Liver (tissue), 9 donors: ENCODE data around the gene DMRT1. TPM values are rescaled to one million over a fixed set of nuclear protein-coding genes. Genes with fewer than 3 reads are reported as not detected.

ENCODE experiments used
- DNase-seq: peaks from one replicate; pipeline ENCODE4 v3.0.0-alpha.2; 2017; ENCODE audit warnings: low spot score
- H3K27ac ChIP-seq, 2 donors: one replicate each; pipeline ENCODE4 v1.7.0; 2013; ENCODE audit warnings: inconsistent platforms in 2 of 2, low read length in 2 of 2, control low read depth in 1 of 2, low read depth in 1 of 2, mild to moderate bottlenecking in 1 of 2
- H3K27me3 ChIP-seq, 4 donors: one replicate each; pipeline versions ENCODE4 v1.6.1 to v1.7.0; 2013; ENCODE audit warnings: low read length in 3 of 4, inconsistent platforms in 1 of 4, mild to moderate bottlenecking in 1 of 4, moderate library complexity in 1 of 4; ENCODE audit not compliant: control insufficient read depth in 4 of 4, insufficient read depth in 4 of 4
- H3K36me3 ChIP-seq, 4 donors: one replicate each; pipeline versions ENCODE4 v1.6.1 to v1.7.0; 2013; ENCODE audit warnings: low read length in 3 of 4, mild to moderate bottlenecking in 3 of 4, low read depth in 1 of 4, moderate library complexity in 1 of 4; ENCODE audit not compliant: control insufficient read depth in 4 of 4, insufficient read depth in 3 of 4
- H3K4me1 ChIP-seq, 4 donors: one replicate each; pipeline versions ENCODE4 v1.6.1 to v1.7.0; 2013; ENCODE audit warnings: low read length in 3 of 4, mild to moderate bottlenecking in 3 of 4, moderate library complexity in 1 of 4; ENCODE audit not compliant: control insufficient read depth in 4 of 4, insufficient read depth in 4 of 4
- H3K4me3 ChIP-seq, 3 donors: one replicate each; pipeline versions ENCODE4 v1.6.1 to v1.7.0; 2013; ENCODE audit warnings: low read length in 3 of 3, control low read depth in 1 of 3, low read depth in 1 of 3, mild to moderate bottlenecking in 1 of 3
- H3K9ac ChIP-seq, 2 donors: one replicate each; pipeline ENCODE4 v1.7.0; 2013; ENCODE audit warnings: low read length in 2 of 2, mild to moderate bottlenecking in 2 of 2, moderate library complexity in 2 of 2, control low read depth in 1 of 2, low read depth in 1 of 2
- H3K9me3 ChIP-seq, 4 donors: one replicate each; pipeline versions ENCODE4 v1.6.1 to v1.7.0; 2013; ENCODE audit warnings: low read length in 3 of 4; ENCODE audit not compliant: control insufficient read depth in 4 of 4
- ATF3 ChIP-seq: IDR thresholded peaks from 2 replicates; pipeline ENCODE4 v1.6.1; 2016; ENCODE audit warnings: antibody characterized with exemption
- CTCF ChIP-seq: fragments of 150-350 bp; IDR thresholded peaks from 2 replicates; pipeline ENCODE4 v1.5.1; 2017; ENCODE audit warnings: improper control_type of control experiment, low read depth, low read length; ENCODE audit not compliant: missing input control
- EGR1 ChIP-seq, 2 donors: IDR thresholded peaks; 2 replicates each; pipeline ENCODE4 v1.6.1; 2016 to 2018; ENCODE audit warnings: antibody characterized with exemption in 2 of 2, low read depth in 2 of 2
- FOXA1 ChIP-seq: IDR thresholded peaks from 2 replicates; pipeline ENCODE4 v1.6.1; 2016; ENCODE audit warnings: antibody characterized with exemption
- FOXA2 ChIP-seq: IDR thresholded peaks from 2 replicates; pipeline ENCODE4 v1.6.1; 2016; ENCODE audit warnings: antibody characterized with exemption
- GABPA ChIP-seq, 2 donors: IDR thresholded peaks in 1 of 2; conservative IDR thresholded peaks in 1 of 2; 2 replicates each; pipeline ENCODE4 v1.6.1; 2016; ENCODE audit warnings: antibody characterized with exemption in 2 of 2, mild to moderate bottlenecking in 1 of 2, moderate library complexity in 1 of 2
- HNF4A ChIP-seq, 2 donors: conservative IDR thresholded peaks; 2 replicates each; pipeline ENCODE4 v1.6.1; 2016; ENCODE audit warnings: antibody characterized with exemption in 2 of 2, mild to moderate bottlenecking in 2 of 2
- HNF4G ChIP-seq: IDR thresholded peaks from 2 replicates; pipeline ENCODE4 v1.6.1; 2016; ENCODE audit warnings: antibody characterized with exemption
- JUND ChIP-seq, 2 donors: IDR thresholded peaks; 2 replicates each; pipeline ENCODE4 v1.6.1; 2016; ENCODE audit warnings: antibody characterized with exemption in 2 of 2
- NR2F2 ChIP-seq: IDR thresholded peaks from 2 replicates; pipeline ENCODE4 v1.6.1; 2016; ENCODE audit warnings: antibody characterized with exemption
- RAD21 ChIP-seq, 2 donors: IDR thresholded peaks; 2 replicates each; pipeline ENCODE4 v1.6.1; 2016; ENCODE audit warnings: antibody characterized with exemption in 2 of 2, mild to moderate bottlenecking in 2 of 2
- REST ChIP-seq: IDR thresholded peaks from 2 replicates; pipeline ENCODE4 v1.6.1; 2016; ENCODE audit warnings: antibody characterized with exemption, mild to moderate bottlenecking
- RXRA ChIP-seq, 2 donors: IDR thresholded peaks; 2 replicates each; pipeline ENCODE4 v1.6.1; 2017 to 2018; ENCODE audit warnings: antibody characterized with exemption in 2 of 2, mild to moderate bottlenecking in 1 of 2
- SP1 ChIP-seq: IDR thresholded peaks from 2 replicates; pipeline ENCODE4 v1.6.1; 2018; ENCODE audit warnings: antibody characterized with exemption, mild to moderate bottlenecking
- TAF1 ChIP-seq: conservative IDR thresholded peaks from 2 replicates; pipeline ENCODE4 v1.6.1; 2016; ENCODE audit warnings: antibody characterized with exemption, mild to moderate bottlenecking
- YY1 ChIP-seq: IDR thresholded peaks from 2 replicates; pipeline ENCODE4 v1.6.1; 2016; ENCODE audit warnings: antibody characterized with exemption, mild to moderate bottlenecking
- ZBTB33 ChIP-seq: IDR thresholded peaks from 2 replicates; pipeline ENCODE4 v1.6.1; 2016; ENCODE audit warnings: antibody characterized with exemption
- WGBS: extraction: QIAGEN DNeasy Blood & Tissue Kit; methylation state at CpG from one replicate; pipeline ENCODE4 v1.1.7; 2013; 5-methylcytosine and 5-hydroxymethylcytosine counted together
- polyA plus RNA-seq, 2 donors: library from polyadenylated mRNA; stranded (reverse) in 1 of 2; unstranded in 1 of 2; fragments of 200-250 nt in 1 of 2; fragments of >200 nt in 1 of 2; fragmentation: Nextera tagmentation in 1 of 2; extraction: Ambion mirVana in 1 of 2; gene quantifications; one replicate each; pipeline versions ENCODE4 v1.2.1 to v1.2.3, GENCODE V29; 2013 to 2015
- total RNA-seq, 2 donors: library from RNA; depleted of rRNA; stranded (reverse); fragments of >200 nt; gene quantifications; one replicate each; pipeline ENCODE4 v1.2.3, GENCODE V29; 2014
- TF ChIP-seq, protein P1 (sequence below): IDR thresholded peaks from 2 replicates; pipeline ENCODE4 v1.6.1; 2016; ENCODE audit warnings: antibody characterized with exemption
- donor health status: healthy.
- donor health status: healthy.
- donor health status: healthy.
- donor health status: healthy.
- donor health status: healthy.

Gene DMRT1
- total and polyA plus RNA-seq, 4 donors = not detected

DNA sequence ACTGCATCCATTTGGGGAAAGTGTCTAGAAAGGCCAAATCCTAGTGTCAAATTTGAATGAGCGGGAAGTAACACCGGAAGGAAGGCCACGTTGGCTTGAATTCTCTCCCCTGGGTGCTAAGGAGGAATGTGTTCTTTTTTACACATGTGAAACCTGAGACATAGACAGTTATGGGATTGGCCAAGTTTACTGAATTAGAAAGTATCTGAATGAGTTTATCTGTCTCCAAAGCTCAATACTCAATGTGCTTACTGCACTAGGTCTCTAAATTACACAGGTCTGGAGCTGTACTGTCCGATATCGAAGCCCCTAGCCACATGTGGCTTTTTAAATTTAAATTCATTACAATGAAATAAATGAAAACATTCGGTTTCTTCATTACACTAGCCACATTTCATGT is 6.0 kb downstream of the DMRT1 start (continued):
- no peak for TF ChIP-seq FOXA2

DNA sequence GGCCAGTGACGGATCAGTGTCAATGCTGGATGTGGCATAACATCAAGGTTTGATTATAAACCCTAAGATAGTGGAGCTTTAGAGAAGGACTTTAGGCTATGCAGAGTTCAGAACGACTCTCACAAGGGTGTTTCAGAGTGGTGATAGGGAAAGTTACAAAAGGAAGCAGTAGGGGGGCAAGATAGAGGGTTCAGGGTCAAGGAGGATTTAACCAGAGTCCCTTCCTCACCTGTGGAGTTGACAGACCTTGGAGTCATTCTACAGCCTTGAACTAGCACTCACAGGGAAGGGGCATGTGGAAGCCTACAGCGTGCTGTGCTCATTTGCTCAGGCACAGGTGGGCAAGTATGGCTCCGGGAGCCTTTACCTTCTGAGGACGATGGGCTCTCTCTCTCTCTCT is 7.9 kb downstream of the DMRT1 start:
- Histone ChIP-seq H3K9me3 (no peaks in the 10 kb centered on the region), H3K27ac (no peak overlapping the region), H3K4me1 (no peaks in the 10 kb centered on the region), H3K27me3 (peaks cover 0 to 11% (median 0%) of the 10 kb centered on the region in 4 donors), H3K4me3 (no peak overlapping the region), H3K36me3 (no peaks in the 10 kb centered on the region), H3K9ac (no peak overlapping the region)
- TF ChIP-seq FOXA2 = no peak
- no peak for TF ChIP-seq CTCF
- TF ChIP-seq NR2F2 = no peak
- no peak for TF ChIP-seq ZBTB33
- no peak for TF ChIP-seq HNF4G
- TF ChIP-seq REST = no peak
- no peak for TF ChIP-seq SP1
- no peak for TF ChIP-seq ATF3
- TF ChIP-seq, protein P1, sequence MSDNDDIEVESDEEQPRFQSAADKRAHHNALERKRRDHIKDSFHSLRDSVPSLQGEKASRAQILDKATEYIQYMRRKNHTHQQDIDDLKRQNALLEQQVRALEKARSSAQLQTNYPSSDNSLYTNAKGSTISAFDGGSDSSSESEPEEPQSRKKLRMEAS = no peak
- TF ChIP-seq TAF1 = no peak
- no peak for TF ChIP-seq JUND (IDR thresholded peaks at IDR 0.05)
- no peak for TF ChIP-seq HNF4A (conservative IDR thresholded peaks at IDR 0.05)
- no peak for TF ChIP-seq RAD21 (IDR thresholded peaks at IDR 0.05)
- TF ChIP-seq RXRA (IDR thresholded peaks at IDR 0.05) = no peak
- TF ChIP-seq FOXA1 = no peak
- TF ChIP-seq GABPA (IDR thresholded peaks at IDR 0.05 in 1 of 2, conservative IDR thresholded peaks at IDR 0.05 in 1 of 2) = no peak
- TF ChIP-seq EGR1 (IDR thresholded peaks at IDR 0.05; ENCODE audit: low read depth in 2 of 2) = no peak
- TF ChIP-seq YY1 = no peak
- DNase-seq = no peak
- WGBS = 58% methylated on average over 5 of the region's 5 CpGs
